GM12891 (cell line): ENCODE results near the gene SORL1.

Experiments used
- POLR2A ChIP-seq: IDR thresholded peaks from 2 replicates; pipeline ENCODE4 v1.6.1; 2011; ENCODE audit warnings: low read depth, low read length, control low read depth
- POLR2AphosphoS5 ChIP-seq: IDR thresholded peaks from 2 replicates; pipeline ENCODE4 v1.6.1; 2011; ENCODE audit warnings: low read depth, low read length, control low read depth
- SPI1 ChIP-seq: IDR thresholded peaks from 2 replicates; pipeline ENCODE4 v1.6.1; 2011; ENCODE audit warnings: low read depth, low read length, control low read depth
- TAF1 ChIP-seq: IDR thresholded peaks from 2 replicates; pipeline ENCODE4 v1.6.1; 2011; ENCODE audit warnings: low read depth, low read length, control low read depth

DNA sequence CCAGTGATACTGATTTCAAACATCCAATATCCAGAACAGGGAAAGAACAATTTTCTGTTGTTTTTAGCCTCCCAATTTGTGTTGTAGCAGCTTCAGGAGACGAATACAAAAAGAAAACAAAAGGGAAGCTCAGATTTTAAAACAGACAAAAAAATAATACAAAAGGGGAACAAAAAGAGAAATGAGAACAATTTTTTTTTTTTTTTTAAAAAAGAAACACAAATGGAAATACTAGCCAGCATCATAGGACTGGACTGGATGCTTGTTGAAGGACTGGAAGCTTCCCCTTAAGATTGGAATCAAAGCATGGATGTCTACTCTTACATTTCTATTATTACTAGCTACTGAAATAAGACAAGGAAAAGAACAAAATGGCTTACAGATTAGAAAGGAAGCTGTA lies 46.5 kb upstream of the SORL1 start:
- no peak for TF ChIP-seq TAF1
- TF ChIP-seq POLR2AphosphoS5 = no peak
- no peak for TF ChIP-seq SPI1
- TF ChIP-seq POLR2A = no peak
